ENCODE measurements around the gene CAMK1. TPM values are rescaled to one million over a fixed set of nuclear protein-coding genes. Genes with fewer than 3 reads are reported as not detected.

Gene CAMK1
- total RNA-seq, 2 donors from 2014 or later: 10.9 to 34.9 TPM

GRCh38 chr3:9791127-9791526 lies 21.4 kb upstream of the CAMK1 start:
- no peak for ATAC-seq
- Histone ChIP-seq H3K27me3 (no peaks in the 10 kb centered on the region), H3K36me3 (replicated peaks in 1 of 2; ENCODE audit: insufficient read depth in 1 of 2, low read depth in 2 of 2) (no peaks in the 10 kb centered on the region), H3K27ac (no peak overlapping the region), H3K9me3 (no peaks in the 10 kb centered on the region), H3K4me3 (no peak overlapping the region), H3K4me1 (peaks cover 31% of the 10 kb centered on the region)
- no peak for DNase-seq
- intact Hi-C loops (cut with DNase I): no loop called here
- no peak for TF ChIP-seq POLR2A (IDR thresholded peaks at IDR 0.05)
- no peak for TF ChIP-seq CTCF (IDR thresholded peaks at IDR 0.05)
- 82 to 100% methylated on average over 1 to 10 of the region's 11 CpGs for WGBS, 2 donors

DNA sequence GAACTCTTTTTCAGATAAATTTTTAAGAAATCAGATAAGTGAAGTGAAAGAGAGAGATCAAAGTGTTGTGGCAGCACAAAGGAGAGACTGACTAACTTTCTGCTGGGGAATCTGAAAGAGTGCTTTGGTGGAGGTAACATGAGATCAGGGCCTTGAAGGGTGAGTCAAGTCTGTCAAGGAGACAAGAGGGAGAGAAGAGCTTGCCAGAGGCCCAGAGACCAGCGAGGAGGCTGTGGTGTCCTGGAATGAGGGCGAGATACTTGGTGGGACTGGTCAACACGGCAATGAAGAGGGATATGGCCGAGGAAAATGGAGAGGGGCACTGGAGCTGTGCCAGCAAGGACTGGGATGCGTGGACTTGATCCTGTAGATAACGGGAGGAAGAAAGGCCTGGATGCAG lies 18.0 kb upstream of the CAMK1 start:
- Histone ChIP-seq H3K4me3 (no peak overlapping the region), H3K4me1 (peaks cover 12% of the 10 kb centered on the region), H3K9me3 (no peaks in the 10 kb centered on the region), H3K27ac (no peak overlapping the region), H3K27me3 (no peaks in the 10 kb centered on the region), H3K36me3 (replicated peaks in 1 of 2; ENCODE audit: insufficient read depth in 1 of 2, low read depth in 2 of 2) (peaks cover 4 to 6% of the 10 kb centered on the region in 2 donors)
- WGBS, 2 donors: 89 to 94% methylated on average over 6 of the region's 6 CpGs
- DNase-seq (no peak), ATAC-seq (no peak)
- no peak for TF ChIP-seq POLR2A (IDR thresholded peaks at IDR 0.05)
- no peak for TF ChIP-seq CTCF (IDR thresholded peaks at IDR 0.05)
- intact Hi-C loops (cut with DNase I): no loop called here

GRCh38 chr3:9786825-9787669 lies 17.3 kb upstream of the CAMK1 start:
- no peak overlapping the region for H3K4me3 ChIP-seq
- no peak for ATAC-seq
- H3K9me3 ChIP-seq: no peaks in the 10 kb centered on the region
- H3K27me3 ChIP-seq: no peaks in the 10 kb centered on the region
- H3K36me3 ChIP-seq (replicated peaks in 1 of 2; ENCODE audit: insufficient read depth in 1 of 2, low read depth in 2 of 2): peaks cover 4 to 6% of the 10 kb centered on the region in 2 donors
- H3K4me1 ChIP-seq: peaks cover 11% of the 10 kb centered on the region
- TF ChIP-seq POLR2A (IDR thresholded peaks at IDR 0.05): no peak
- TF ChIP-seq CTCF (IDR thresholded peaks at IDR 0.05): peak in 3 of 7 experiments; percentile 17 to 21 (median 20)
- no peak overlapping the region for H3K27ac ChIP-seq
- DNase-seq: no peak
- intact Hi-C loops (cut with DNase I): no loop called here
- WGBS, 2 donors: 83% methylated on average over 12 to 13 of the region's 13 CpGs

GRCh38 chr3:9786209-9786739 lies 16.5 kb upstream of the CAMK1 start:
- no peaks in the 10 kb centered on the region for H3K27me3 ChIP-seq
- H3K9me3 ChIP-seq: no peaks in the 10 kb centered on the region
- WGBS, 2 donors: 89 to 94% methylated on average over 7 of the region's 7 CpGs
- DNase-seq: no peak
- intact Hi-C loops (cut with DNase I): no loop called here
- H3K27ac ChIP-seq: no peak overlapping the region
- peaks cover 3% of the 10 kb centered on the region for H3K4me1 ChIP-seq
- no peak overlapping the region for H3K4me3 ChIP-seq
- TF ChIP-seq CTCF (IDR thresholded peaks at IDR 0.05) (no peak), POLR2A (IDR thresholded peaks at IDR 0.05) (no peak)
- no peak for ATAC-seq
- peaks cover 4 to 6% of the 10 kb centered on the region in 2 donors for H3K36me3 ChIP-seq (replicated peaks in 1 of 2; ENCODE audit: insufficient read depth in 1 of 2, low read depth in 2 of 2)

Data from body of pancreas (tissue), 4 donors.